ENCODE data around the gene ADIPOQ. TPM values are rescaled to one million over a fixed set of nuclear protein-coding genes. Genes with fewer than 3 reads are reported as not detected.
"Not testable (repeated sequence)": the region's sequence is repeated elsewhere in the genome, so short reads cannot be mapped to it uniquely, and the experiment has no call there.

Gene ADIPOQ
- total RNA-seq, 1 donor = not detected

- H3K4me3 ChIP-seq (ENCODE audit: low read depth, low read length) = peak overlapping the region; percentile 56
- peak; percentile 87 for DNase-seq (ENCODE audit: low read depth)
- TF ChIP-seq CTCF (IDR thresholded peaks at IDR 0.05; ENCODE audit: insufficient read depth, low read length) = peak; percentile 65
Observed at GRCh38 chr3:186821429-186822387, 20.8 kb upstream of the ADIPOQ start.

DNA sequence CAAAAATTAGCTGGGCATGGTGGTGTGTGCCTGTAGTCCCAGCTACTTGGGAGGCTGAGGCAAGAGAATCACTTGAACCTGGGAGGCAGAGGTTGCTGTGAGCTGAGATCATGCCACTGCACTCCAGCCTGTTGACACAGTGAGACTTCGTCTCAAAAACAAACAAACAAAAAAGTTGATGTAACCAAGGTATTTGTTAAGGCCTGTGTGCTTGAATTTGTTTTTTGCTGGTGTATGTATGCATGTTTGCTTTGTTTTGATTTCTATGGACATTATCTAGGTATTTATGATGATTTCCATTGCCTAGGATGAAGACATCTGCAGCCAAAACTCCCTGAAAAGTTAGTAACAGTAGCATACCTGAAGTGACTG lies 20.1 kb upstream of the ADIPOQ start:
- DNase-seq (ENCODE audit: low read depth) = peak; percentile 17
- H3K4me3 ChIP-seq (ENCODE audit: low read depth, low read length) = not testable (repeated sequence)

DNA sequence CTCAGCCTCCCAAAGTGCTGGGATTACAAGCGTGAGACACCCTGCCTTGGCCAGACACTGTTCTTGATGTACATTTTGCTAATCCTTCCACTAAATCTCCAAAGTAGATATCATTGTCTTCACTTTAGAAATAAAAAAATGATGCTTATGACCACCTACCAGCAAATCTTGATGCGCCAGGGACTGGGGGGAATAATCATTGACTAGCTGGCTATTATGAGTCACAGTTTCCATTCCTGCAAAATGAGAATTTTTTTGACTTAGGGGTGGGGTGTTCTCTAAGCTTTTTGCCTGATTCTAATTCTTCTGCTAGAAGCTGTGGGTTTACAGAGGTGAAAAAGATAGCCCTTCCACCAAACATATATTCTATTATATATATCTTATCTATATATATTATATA lies 19.1 kb upstream of the ADIPOQ start:
- peak; percentile 73 for DNase-seq (ENCODE audit: low read depth)
- TF ChIP-seq CTCF (IDR thresholded peaks at IDR 0.05; ENCODE audit: insufficient read depth, low read length) = no peak
- no peak overlapping the region for H3K4me3 ChIP-seq (ENCODE audit: low read depth, low read length)

DNA sequence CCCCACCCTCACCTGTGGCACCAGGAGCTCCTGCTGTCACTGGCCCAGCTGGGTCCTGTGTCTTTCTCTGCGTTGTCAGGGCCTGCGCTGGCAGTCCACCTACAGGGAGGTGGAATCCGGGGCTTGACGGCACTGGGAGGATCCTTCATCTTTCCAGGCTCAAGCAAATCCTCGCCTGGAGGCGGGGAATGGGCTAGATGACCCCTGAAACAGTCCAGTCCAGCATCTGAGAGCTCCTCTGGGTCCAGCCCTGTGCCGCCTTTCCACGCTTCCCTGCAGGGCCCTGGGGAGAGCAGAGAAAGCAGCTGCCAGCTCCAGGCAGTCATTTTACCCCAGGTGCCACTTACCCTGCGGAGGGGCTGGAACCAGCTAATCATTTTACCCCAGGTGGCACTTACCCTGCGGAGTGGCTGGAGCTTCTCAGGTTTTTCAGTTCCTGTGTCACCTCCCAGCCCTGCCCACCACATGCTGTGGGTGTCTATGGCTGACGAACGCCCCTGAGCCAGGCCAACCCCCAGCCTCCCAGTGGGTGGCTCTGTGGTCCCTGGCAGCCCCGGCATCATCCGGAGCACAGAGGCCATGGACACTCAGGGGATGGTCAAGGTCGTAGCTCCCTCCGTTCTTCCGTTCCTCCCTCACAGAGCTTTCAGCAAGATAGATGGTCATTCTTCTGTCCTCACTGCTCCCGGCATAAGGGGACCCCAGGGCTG lies 17.9 kb upstream of the ADIPOQ start:
- no peak for DNase-seq (ENCODE audit: low read depth)
- no peak for TF ChIP-seq CTCF (IDR thresholded peaks at IDR 0.05; ENCODE audit: insufficient read depth, low read length)
- peak overlapping the region; percentile 50 for H3K4me3 ChIP-seq (ENCODE audit: low read depth, low read length)

DNA sequence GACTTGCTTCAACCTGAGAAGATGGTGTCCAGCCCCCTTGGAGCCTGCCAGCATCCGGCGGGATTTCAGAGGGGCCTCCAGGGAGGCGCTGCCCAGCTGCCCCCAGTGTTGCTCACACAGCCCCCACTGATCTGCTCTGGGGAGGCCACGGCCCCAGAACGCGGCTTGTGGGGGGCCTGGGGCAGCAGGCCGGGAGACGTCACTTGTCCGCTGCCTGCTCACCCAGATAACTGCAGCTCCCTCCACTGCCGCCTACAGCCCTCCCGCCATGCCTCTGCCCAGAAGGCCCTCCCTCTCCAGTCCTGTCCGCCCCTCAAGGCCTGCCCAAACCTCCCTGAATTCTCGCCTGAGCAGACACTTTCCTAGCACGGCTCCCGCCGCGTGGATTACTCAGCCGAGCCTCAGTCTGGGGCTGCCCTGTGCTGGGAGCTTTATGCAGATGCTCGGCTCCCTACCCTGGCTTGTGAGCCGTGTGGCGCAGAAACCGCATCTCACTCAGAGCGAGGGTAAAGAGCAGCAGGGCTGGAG lies 17.2 kb upstream of the ADIPOQ start:
- peak overlapping the region; percentile 50 for H3K4me3 ChIP-seq (ENCODE audit: low read depth, low read length)
- DNase-seq (ENCODE audit: low read depth) = peak; percentile 69
- no peak for TF ChIP-seq CTCF (IDR thresholded peaks at IDR 0.05; ENCODE audit: insufficient read depth, low read length)

DNA sequence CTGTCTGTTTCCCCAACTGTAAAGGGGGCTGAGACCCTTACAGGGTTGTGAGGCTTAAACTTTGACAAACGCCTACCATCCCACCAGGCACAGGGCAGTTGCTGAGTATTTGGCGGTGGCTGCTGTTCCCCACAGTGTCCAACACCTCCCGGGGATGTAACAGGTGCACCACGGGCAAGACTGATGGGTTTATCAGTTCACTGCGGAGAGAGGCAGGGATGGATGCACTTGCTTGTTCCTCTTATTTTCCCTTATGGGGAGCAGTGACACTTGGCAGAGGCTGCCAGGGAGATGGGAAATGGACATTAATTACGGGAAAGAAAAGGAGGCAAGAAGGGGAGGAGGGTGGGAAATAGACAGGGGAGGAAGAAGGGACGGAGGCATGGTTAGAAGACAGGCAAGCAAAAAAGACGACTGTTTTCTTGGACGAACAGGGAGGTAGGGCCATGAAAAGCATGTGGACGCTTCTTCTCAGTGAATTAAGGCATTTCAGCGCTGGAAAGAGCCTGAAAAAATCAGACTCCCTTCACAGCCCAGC lies 16.6 kb upstream of the ADIPOQ start:
- H3K4me3 ChIP-seq (ENCODE audit: low read depth, low read length) = peak overlapping the region; percentile 72

More for the DNA sequence above, 16.6 kb upstream of the ADIPOQ start:
- no peak for TF ChIP-seq CTCF (IDR thresholded peaks at IDR 0.05; ENCODE audit: insufficient read depth, low read length)
- no peak for DNase-seq (ENCODE audit: low read depth)
